K562 (cell line): ENCODE measurements around the gene DKKL1. TPM values are rescaled to one million over a fixed set of nuclear protein-coding genes. Genes with fewer than 3 reads are reported as not detected.
A peak's percentile ranks its signal among the peaks of the same experiment; 100 is the strongest.

Source experiments
- ATAC-seq: fragments of 200-7000 bp; cut with Tn5 transposase; 3 replicates; pipeline ENCODE4 v1.9.1; 2020; ENCODE audit warnings: moderate library complexity
- BruUV-seq: library from RNA; stranded (reverse); fragments of 400-500 nt; replicated peaks from 2 replicates; lab custom pipeline; 2021; lab: Mats Ljungman, UMichigan
- CTCF ChIA-PET: fragments of 300-600 bp; formaldehyde crosslinking; extraction: SDS; loops from one replicate; lab custom pipeline; 2021; ENCODE audit warnings: low intra/inter-chr PET ratio; lab: Yijun Ruan, JAX
- POLR2A ChIA-PET: fragments of 300-600, 350-650 bp; sonication (Branson Sonifier 250); formaldehyde crosslinking; extraction: SDS; loops from one replicate; lab custom pipeline; 2021; ENCODE audit warnings: antibody characterized with exemption, inconsistent platforms; lab: Yijun Ruan, JAX
- DNase-seq, 4 experiments: peaks; one replicate each; pipeline versions ENCODE4 v3.0.0 to v3.0.0-alpha.2; 2011 to 2018; ENCODE audit warnings: low spot score in 3 of 4, mixed read lengths in 3 of 4; ENCODE audit errors: extremely low read depth in 1 of 4
- FAIRE-seq: peaks from 2 replicates; lab custom pipeline; 2011; peaks lifted over from hg19 to GRCh38; lab: Jason Lieb, UNC
- H2AFZ ChIP-seq: 2 replicates; pipeline ENCODE4 v1.6.0; 2011; ENCODE audit warnings: low read depth, low read length, control low read depth, inconsistent platforms
- H3K27ac ChIP-seq: fragments of 200-600 bp; 3 replicates; pipeline ENCODE4 v1.8.0; 2011; ENCODE audit warnings: low read depth, mild to moderate bottlenecking, control low read depth, inconsistent platforms, low read length, moderate library complexity, mixed read lengths; ENCODE audit errors: extremely low read depth
- H3K27me3 ChIP-seq, 2 experiments: fragments of 300-600 bp in 1 of 2; 2 replicates in 1 of 2; 3 replicates in 1 of 2; pipeline versions ENCODE4 v1.6.0 to v1.8.0; 2011; ENCODE audit warnings: inconsistent platforms in 2 of 2, low read length in 2 of 2, mild to moderate bottlenecking in 1 of 2, mixed read lengths in 1 of 2, moderate library complexity in 1 of 2; ENCODE audit not compliant: control insufficient read depth in 2 of 2, insufficient read depth in 2 of 2
- H3K36me3 ChIP-seq: fragments of 300-600 bp; 3 replicates; pipeline ENCODE4 v1.8.0; 2011; ENCODE audit warnings: mild to moderate bottlenecking, low read length, inconsistent platforms; ENCODE audit not compliant: control insufficient read depth, insufficient read depth
- H3K4me1 ChIP-seq, 2 experiments: fragments of 200-600 bp in 1 of 2; replicated peaks in 1 of 2; 2 replicates in 1 of 2; 3 replicates in 1 of 2; pipeline versions ENCODE4 v1.5.1 to v1.8.0; 2011; ENCODE audit warnings: inconsistent platforms in 2 of 2, low read length in 2 of 2, mild to moderate bottlenecking in 1 of 2, mixed read lengths in 1 of 2, moderate library complexity in 1 of 2; ENCODE audit not compliant: control insufficient read depth in 2 of 2, insufficient read depth in 2 of 2
- H3K4me2 ChIP-seq: 2 replicates; pipeline ENCODE4 v1.6.1; 2011; ENCODE audit warnings: low read length, control low read depth, inconsistent platforms, mixed read lengths; ENCODE audit not compliant: insufficient read depth
- H3K4me3 ChIP-seq: fragments of 200-600 bp; sonication (generic), shearing (Covaris generic); 2 replicates; pipeline ENCODE4 v1.5.1; 2016; ENCODE audit warnings: control low read depth, inconsistent platforms
- H3K79me2 ChIP-seq: fragments of 200-600 bp; 3 replicates; pipeline ENCODE4 v1.8.0; 2011; ENCODE audit warnings: low read length, inconsistent platforms; ENCODE audit not compliant: control insufficient read depth, insufficient read depth
- H3K9ac ChIP-seq, 2 experiments: 2 replicates each; pipeline versions ENCODE4 v1.6.0 to v1.6.1; 2011; ENCODE audit warnings: low read depth in 2 of 2, low read length in 2 of 2, control low read depth in 1 of 2, inconsistent platforms in 1 of 2, mild to moderate bottlenecking in 1 of 2, mixed read lengths in 1 of 2; ENCODE audit not compliant: insufficient read depth in 1 of 2
- H3K9me1 ChIP-seq: one replicate; pipeline ENCODE4 v1.6.0; 2011; ENCODE audit warnings: inconsistent platforms, mild to moderate bottlenecking, low read length, moderate library complexity; ENCODE audit not compliant: control insufficient read depth, insufficient read depth
- H3K9me3 ChIP-seq: replicated peaks from 2 replicates; pipeline ENCODE4 v1.5.1; 2011; ENCODE audit warnings: low read depth, low read length, inconsistent platforms; ENCODE audit not compliant: control insufficient read depth, insufficient read depth
- H4K20me1 ChIP-seq: replicated peaks from 2 replicates; pipeline ENCODE4 v1.6.1; 2011; ENCODE audit warnings: low read length, inconsistent platforms, mixed read lengths; ENCODE audit not compliant: control insufficient read depth, insufficient read depth
- BDP1 ChIP-seq: IDR thresholded peaks from 3 replicates; pipeline ENCODE4 v1.6.1; 2011; ENCODE audit not compliant: insufficient read length, insufficient read depth
- BRD4 ChIP-seq: fragments of 200-600 bp; sonication (generic); IDR thresholded peaks from 2 replicates; pipeline ENCODE4 v1.6.1; 2017; ENCODE audit warnings: inconsistent platforms
- CHCHD3 ChIP-seq: fragments of 250-450 bp; sonication (Bioruptor Pico); IDR thresholded peaks from 2 replicates; pipeline ENCODE4 v2.1.2; 2022; ENCODE audit warnings: mild to moderate bottlenecking
- HBP1 ChIP-seq: fragments of 450-650 bp; formaldehyde crosslinking; IDR thresholded peaks from 2 replicates; pipeline ENCODE4 v1.4.0; 2022; ENCODE audit warnings: missing genetic modification characterization
- WGBS: fragments of 100-300 bp; shearing (Covaris generic); methylation state at CpG from one replicate; pipeline ENCODE4 v1.1.6; 2016; ENCODE audit warnings: low coverage, mixed read lengths; ENCODE audit not compliant: insufficient coverage; ENCODE audit errors: missing lambda C conversion rate; 5-methylcytosine and 5-hydroxymethylcytosine counted together
- in situ Hi-C: fragments of 300-500 bp; cut with MboI; formaldehyde crosslinking; loops from 4 replicates; pipeline ENCODE4 v1.15.0; 2018; ENCODE audit warnings: inconsistent platforms, mixed read lengths
- intact Hi-C: fragments of 100-400 bp; cut with micrococcal nuclease; formaldehyde crosslinking; loops from 2 replicates; pipeline ENCODE4 v1.14.2; 2022
- polyA plus RNA-seq, 8 experiments: library from polyadenylated mRNA; depleted of rRNA in 4 of 8; stranded (reverse) in 5 of 8; unstranded in 3 of 8; fragments of >200 nt; fragmentation: Nextera tagmentation in 2 of 8; fragmentation: Illumina TruSeq in 1 of 8; extraction: Ambion mirVana in 2 of 8; extraction: Trizol in 1 of 8; gene quantifications; 2 replicates each; pipeline versions ENCODE4 v1.2.1 to v1.2.3, GENCODE V29; 2011 to 2014; ENCODE audit warnings: inconsistent platforms in 1 of 8, missing spikeins in 1 of 8
- total RNA-seq, 7 experiments: library from RNA; depleted of rRNA in 6 of 7; stranded (reverse); fragments of >200 nt in 6 of 7; fragmentation: Illumina TruSeq in 2 of 7; extraction: Trizol in 2 of 7; gene quantifications; 2 replicates each; pipeline versions ENCODE4 v1.2.1 to v1.2.3, GENCODE V29; 2011 to 2021; ENCODE audit warnings: low replicate concordance in 1 of 7
- TF ChIP-seq, protein P1 (sequence below): fragments of 450-650 bp; IDR thresholded peaks from 2 replicates; pipeline ENCODE4 v1.6.1; 2018; ENCODE audit warnings: mild to moderate bottlenecking, low read depth; ENCODE audit not compliant: partially characterized antibody
- TF ChIP-seq, protein P2 (sequence below): fragments of 200-600 bp; sonication (generic); IDR thresholded peaks from one replicate; pipeline ENCODE4 v1.6.1; 2012; ENCODE audit warnings: mild to moderate bottlenecking, low read depth, low read length, inconsistent platforms

DKKL1 gene
- total and polyA plus RNA-seq, 9 of the 15 experiments (the other 6 are each of a cell fraction or from before 2014, with no cell fraction given) = 0.15 to 1.7 (median 0.52) TPM

GRCh38 chr19:49408816-49409440 is 45.3 kb downstream of the DKKL1 start:
- in situ Hi-C loops (no loop called here), intact Hi-C loops (no loop called here)
- ChIA-PET CTCF (no interaction called here), POLR2A (interaction anchor here (0.6 to 2.1 kb wide), 4 partner anchors 9 to 164 kb away, joined by 3 to 14 read pairs (median 4); partner anchors contain the start of gene GFY)
- Histone ChIP-seq H3K27ac (peak overlapping the region; percentile 54), H3K4me3 (no peak overlapping the region), H2AFZ (peak overlapping the region; percentile 78), H3K9me3 (no peaks in the 10 kb centered on the region), H3K27me3 (no peaks in the 10 kb centered on the region), H3K9ac (peak overlapping the region; percentile 35 to 75; a peak in 3 of 4 replicates), H3K9me1 (no peaks in the 10 kb centered on the region), H3K36me3 (no peaks in the 10 kb centered on the region), H3K79me2 (no peaks in the 10 kb centered on the region), H3K4me1 (peaks cover 28 to 40% of the 10 kb centered on the region in 2 experiments), H4K20me1 (no peaks in the 10 kb centered on the region), H3K4me2 (peak overlapping the region; percentile 33)
- peak; percentile 53 for ATAC-seq
- peak; percentile 23 for FAIRE-seq
- DNase-seq = peak in 2 of 4 experiments; percentile 46 to 57
- BruUV-seq = no TSS peak
- WGBS = 46% methylated on average over 8 of the region's 8 CpGs
- no peak for TF ChIP-seq BDP1
- no peak for TF ChIP-seq BRD4
- TF ChIP-seq, protein P1, sequence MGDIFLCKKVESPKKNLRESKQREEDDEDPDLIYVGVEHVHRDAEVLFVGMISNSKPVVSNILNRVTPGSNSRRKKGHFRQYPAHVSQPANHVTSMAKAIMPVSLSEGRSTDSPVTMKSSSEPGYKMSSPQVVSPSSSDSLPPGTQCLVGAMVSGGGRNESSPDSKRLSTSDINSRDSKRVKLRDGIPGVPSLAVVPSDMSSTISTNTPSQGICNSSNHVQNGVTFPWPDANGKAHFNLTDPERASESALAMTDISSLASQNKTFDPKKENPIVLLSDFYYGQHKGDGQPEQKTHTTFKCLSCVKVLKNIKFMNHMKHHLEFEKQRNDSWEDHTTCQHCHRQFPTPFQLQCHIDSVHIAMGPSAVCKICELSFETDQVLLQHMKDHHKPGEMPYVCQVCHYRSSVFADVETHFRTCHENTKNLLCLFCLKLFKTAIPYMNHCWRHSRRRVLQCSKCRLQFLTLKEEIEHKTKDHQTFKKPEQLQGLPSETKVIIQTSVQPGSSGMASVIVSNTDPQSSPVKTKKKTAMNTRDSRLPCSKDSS = no peak
- TF ChIP-seq, protein P2, sequence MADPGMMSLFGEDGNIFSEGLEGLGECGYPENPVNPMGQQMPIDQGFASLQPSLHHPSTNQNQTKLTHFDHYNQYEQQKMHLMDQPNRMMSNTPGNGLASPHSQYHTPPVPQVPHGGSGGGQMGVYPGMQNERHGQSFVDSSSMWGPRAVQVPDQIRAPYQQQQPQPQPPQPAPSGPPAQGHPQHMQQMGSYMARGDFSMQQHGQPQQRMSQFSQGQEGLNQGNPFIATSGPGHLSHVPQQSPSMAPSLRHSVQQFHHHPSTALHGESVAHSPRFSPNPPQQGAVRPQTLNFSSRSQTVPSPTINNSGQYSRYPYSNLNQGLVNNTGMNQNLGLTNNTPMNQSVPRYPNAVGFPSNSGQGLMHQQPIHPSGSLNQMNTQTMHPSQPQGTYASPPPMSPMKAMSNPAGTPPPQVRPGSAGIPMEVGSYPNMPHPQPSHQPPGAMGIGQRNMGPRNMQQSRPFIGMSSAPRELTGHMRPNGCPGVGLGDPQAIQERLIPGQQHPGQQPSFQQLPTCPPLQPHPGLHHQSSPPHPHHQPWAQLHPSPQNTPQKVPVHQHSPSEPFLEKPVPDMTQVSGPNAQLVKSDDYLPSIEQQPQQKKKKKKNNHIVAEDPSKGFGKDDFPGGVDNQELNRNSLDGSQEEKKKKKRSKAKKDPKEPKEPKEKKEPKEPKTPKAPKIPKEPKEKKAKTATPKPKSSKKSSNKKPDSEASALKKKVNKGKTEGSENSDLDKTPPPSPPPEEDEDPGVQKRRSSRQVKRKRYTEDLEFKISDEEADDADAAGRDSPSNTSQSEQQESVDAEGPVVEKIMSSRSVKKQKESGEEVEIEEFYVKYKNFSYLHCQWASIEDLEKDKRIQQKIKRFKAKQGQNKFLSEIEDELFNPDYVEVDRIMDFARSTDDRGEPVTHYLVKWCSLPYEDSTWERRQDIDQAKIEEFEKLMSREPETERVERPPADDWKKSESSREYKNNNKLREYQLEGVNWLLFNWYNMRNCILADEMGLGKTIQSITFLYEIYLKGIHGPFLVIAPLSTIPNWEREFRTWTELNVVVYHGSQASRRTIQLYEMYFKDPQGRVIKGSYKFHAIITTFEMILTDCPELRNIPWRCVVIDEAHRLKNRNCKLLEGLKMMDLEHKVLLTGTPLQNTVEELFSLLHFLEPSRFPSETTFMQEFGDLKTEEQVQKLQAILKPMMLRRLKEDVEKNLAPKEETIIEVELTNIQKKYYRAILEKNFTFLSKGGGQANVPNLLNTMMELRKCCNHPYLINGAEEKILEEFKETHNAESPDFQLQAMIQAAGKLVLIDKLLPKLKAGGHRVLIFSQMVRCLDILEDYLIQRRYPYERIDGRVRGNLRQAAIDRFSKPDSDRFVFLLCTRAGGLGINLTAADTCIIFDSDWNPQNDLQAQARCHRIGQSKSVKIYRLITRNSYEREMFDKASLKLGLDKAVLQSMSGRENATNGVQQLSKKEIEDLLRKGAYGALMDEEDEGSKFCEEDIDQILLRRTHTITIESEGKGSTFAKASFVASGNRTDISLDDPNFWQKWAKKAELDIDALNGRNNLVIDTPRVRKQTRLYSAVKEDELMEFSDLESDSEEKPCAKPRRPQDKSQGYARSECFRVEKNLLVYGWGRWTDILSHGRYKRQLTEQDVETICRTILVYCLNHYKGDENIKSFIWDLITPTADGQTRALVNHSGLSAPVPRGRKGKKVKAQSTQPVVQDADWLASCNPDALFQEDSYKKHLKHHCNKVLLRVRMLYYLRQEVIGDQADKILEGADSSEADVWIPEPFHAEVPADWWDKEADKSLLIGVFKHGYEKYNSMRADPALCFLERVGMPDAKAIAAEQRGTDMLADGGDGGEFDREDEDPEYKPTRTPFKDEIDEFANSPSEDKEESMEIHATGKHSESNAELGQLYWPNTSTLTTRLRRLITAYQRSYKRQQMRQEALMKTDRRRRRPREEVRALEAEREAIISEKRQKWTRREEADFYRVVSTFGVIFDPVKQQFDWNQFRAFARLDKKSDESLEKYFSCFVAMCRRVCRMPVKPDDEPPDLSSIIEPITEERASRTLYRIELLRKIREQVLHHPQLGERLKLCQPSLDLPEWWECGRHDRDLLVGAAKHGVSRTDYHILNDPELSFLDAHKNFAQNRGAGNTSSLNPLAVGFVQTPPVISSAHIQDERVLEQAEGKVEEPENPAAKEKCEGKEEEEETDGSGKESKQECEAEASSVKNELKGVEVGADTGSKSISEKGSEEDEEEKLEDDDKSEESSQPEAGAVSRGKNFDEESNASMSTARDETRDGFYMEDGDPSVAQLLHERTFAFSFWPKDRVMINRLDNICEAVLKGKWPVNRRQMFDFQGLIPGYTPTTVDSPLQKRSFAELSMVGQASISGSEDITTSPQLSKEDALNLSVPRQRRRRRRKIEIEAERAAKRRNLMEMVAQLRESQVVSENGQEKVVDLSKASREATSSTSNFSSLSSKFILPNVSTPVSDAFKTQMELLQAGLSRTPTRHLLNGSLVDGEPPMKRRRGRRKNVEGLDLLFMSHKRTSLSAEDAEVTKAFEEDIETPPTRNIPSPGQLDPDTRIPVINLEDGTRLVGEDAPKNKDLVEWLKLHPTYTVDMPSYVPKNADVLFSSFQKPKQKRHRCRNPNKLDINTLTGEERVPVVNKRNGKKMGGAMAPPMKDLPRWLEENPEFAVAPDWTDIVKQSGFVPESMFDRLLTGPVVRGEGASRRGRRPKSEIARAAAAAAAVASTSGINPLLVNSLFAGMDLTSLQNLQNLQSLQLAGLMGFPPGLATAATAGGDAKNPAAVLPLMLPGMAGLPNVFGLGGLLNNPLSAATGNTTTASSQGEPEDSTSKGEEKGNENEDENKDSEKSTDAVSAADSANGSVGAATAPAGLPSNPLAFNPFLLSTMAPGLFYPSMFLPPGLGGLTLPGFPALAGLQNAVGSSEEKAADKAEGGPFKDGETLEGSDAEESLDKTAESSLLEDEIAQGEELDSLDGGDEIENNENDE = no peak
- TF ChIP-seq CHCHD3 = no peak
- TF ChIP-seq HBP1 = no peak
